ENCODE data around the gene WNT5B. TPM values are rescaled to one million over a fixed set of nuclear protein-coding genes. Genes with fewer than 3 reads are reported as not detected.

The WNT5B gene
- polyA plus RNA-seq, 4 donors: 5.8 to 7.2 (median 6.3) TPM

GRCh38 chr12:1646569-1647284, 17.7 kb downstream of the WNT5B start:
- no peak for DNase-seq (ENCODE audit: low read depth in 4 of 4, low spot score in 3 of 4)

GRCh38 chr12:1647285-1647669, 18.2 kb downstream of the WNT5B start:
- DNase-seq (ENCODE audit: low read depth in 4 of 4, low spot score in 3 of 4): no peak

- DNase-seq (ENCODE audit: low read depth in 4 of 4, low spot score in 3 of 4): no peak
Observed at GRCh38 chr12:1650260-1650977, 21.4 kb downstream of the WNT5B start.

- DNase-seq (ENCODE audit: low read depth in 4 of 4, low spot score in 3 of 4): no peak
Observed at GRCh38 chr12:1650978-1651361, 21.9 kb downstream of the WNT5B start.

- no peak for DNase-seq (ENCODE audit: low read depth in 4 of 4, low spot score in 3 of 4)
Observed at GRCh38 chr12:1651946-1652345, 22.9 kb downstream of the WNT5B start.

- no peak for DNase-seq (ENCODE audit: low read depth in 4 of 4, low spot score in 3 of 4)
Observed at GRCh38 chr12:1655225-1655788, 26.3 kb downstream of the WNT5B start.

- no peak for DNase-seq (ENCODE audit: low read depth in 4 of 4, low spot score in 3 of 4)
Observed at GRCh38 chr12:1656902-1657301, 27.9 kb downstream of the WNT5B start.

- DNase-seq (ENCODE audit: low read depth in 4 of 4, low spot score in 3 of 4): no peak
Observed at GRCh38 chr12:1657688-1658087, 28.7 kb downstream of the WNT5B start.

GRCh38 chr12:1660304-1661187, 31.5 kb downstream of the WNT5B start:
- no peak for DNase-seq (ENCODE audit: low read depth in 4 of 4, low spot score in 3 of 4)

GRCh38 chr12:1661553-1662335, 32.7 kb downstream of the WNT5B start:
- DNase-seq (ENCODE audit: low read depth in 4 of 4, low spot score in 3 of 4): peak in 3 of 4 donors; percentile 49 to 57 (median 52)

GRCh38 chr12:1662761-1663439, 33.9 kb downstream of the WNT5B start:
- peak in 1 of 4 donors; percentile 40 for DNase-seq (ENCODE audit: low read depth in 4 of 4, low spot score in 3 of 4)

- DNase-seq (ENCODE audit: low read depth in 4 of 4, low spot score in 3 of 4): no peak
Observed at GRCh38 chr12:1663440-1664132, 34.6 kb downstream of the WNT5B start.

GRCh38 chr12:1665366-1665765, 36.3 kb downstream of the WNT5B start:
- DNase-seq (ENCODE audit: low read depth in 4 of 4, low spot score in 3 of 4): no peak

GRCh38 chr12:1666215-1666614, 37.2 kb downstream of the WNT5B start:
- no peak for DNase-seq (ENCODE audit: low read depth in 4 of 4, low spot score in 3 of 4)

GRCh38 chr12:1666685-1667162, 37.7 kb downstream of the WNT5B start:
- no peak for DNase-seq (ENCODE audit: low read depth in 4 of 4, low spot score in 3 of 4)

- DNase-seq (ENCODE audit: low read depth in 4 of 4, low spot score in 3 of 4): no peak
Observed at GRCh38 chr12:1668833-1669543, 40.0 kb downstream of the WNT5B start.

- no peak for DNase-seq (ENCODE audit: low read depth in 4 of 4, low spot score in 3 of 4)
Observed at GRCh38 chr12:1670358-1671268, 41.6 kb downstream of the WNT5B start.

Data from right renal pelvis (tissue), 4 donors.